Activated CD4-positive, alpha-beta T cell treated with anti-CD3 and anti-CD28 coated beads, Interleukin-10, Interleukin-2, amounts not matched to agents 100 ng/mL and 50 ng/mL, durations not matched to agents 16 hours and 8 hours (primary cell): ENCODE results near the gene ZIC4.

Experiments used
- DNase-seq: peaks from one replicate; pipeline ENCODE4 v3.0.0-alpha.2; 2020

The ZIC4 gene

DNA sequence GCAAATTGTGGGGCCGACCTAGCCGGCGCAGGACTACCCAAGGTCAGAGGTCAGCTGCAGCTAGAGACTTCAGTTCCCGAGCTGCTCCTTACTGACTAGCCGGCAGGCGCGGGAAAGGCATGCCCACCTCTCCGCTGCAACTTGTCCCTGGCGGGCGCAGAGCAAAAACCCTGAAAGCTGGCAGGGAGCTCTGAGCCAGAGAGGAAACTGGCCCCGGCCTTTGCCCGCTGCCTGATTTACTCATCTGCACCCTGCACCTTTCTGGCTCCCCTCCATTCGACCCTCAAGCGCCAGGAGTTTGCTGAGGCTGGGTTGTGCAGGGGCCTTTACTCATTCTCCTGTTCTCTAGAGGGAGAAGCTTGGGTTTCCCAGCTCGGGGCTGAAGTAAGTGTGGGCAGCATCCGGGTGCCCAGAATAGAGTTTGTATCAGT, 1.5 kb downstream of the ZIC4 start:
- DNase-seq, result no peak

DNA sequence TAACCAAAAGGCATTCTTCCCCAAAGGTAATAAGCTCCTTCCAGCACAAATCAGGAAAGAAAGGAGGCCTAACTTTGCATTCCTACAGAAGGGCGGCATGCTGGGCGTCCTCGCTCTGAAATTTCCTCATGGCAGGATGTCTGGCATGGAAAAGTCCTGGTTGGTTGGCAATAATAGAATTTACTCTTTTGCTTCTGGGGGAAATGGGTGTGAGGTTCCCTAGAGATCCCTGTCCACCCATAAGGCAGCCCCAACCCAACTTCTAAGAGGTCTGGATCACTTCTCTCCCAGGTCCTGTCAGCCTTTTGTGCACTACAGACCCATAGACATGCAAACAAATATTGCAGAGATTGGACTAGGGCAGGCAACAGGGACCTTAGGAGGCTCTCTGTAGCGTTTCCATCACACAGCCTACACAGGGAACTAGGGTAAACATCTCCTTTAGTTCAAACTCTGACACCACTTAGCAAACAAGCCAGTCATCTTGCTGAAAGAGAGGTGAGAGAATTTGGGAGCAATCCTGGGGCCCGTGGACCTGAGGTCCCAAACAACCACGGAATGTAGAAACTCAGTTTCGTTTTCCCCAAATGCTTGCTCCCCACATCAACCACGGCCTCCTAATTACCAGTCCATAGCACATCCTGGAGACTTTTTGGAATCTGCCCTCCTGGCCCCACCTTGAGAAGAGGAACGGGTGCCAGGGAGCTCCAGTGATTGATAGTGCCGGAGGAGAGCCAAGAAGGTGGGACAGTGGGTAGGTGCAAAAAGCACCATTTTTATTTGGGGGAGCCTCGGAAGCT, 2.1 kb downstream of the ZIC4 start:
- DNase-seq, result no peak

DNA sequence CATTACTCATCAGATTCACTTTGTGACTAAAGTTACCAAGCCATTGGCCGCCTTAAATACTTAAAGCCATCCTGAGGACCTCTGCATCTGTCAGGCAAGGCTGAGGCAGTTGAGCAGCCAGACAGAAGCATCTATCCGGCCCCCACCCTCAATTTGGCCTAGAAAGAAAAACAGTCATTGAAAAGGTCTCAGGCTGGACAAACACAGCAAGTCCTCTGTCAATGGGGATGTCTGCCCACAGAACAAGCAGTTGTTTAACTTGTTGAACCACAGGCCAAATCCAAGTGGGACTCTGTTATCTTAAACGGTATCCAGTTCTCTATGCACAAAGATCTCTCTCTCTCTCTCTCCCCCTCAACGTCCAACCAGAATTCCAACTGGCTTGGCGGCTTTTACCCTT, 2.8 kb downstream of the ZIC4 start:
- no peak for DNase-seq

DNA sequence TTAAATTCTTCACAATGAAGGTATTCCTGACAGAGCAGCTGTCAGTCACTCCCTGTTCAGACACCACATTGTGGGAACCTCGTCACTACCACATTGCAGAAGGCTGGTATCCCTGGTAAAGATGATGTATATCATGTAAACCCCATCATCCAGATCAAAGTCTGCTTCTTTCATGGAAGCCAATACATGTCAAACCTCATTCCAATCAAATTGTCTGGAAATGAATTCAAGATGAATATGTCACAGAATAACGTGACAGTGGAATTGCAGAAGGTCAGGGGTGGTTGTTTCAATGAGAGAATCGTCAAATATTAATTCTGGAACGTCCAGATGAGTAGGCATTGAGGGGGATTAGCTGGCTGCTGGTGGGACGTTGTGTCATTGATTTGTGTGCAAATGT, 4.2 kb downstream of the ZIC4 start:
- no peak for DNase-seq

DNA sequence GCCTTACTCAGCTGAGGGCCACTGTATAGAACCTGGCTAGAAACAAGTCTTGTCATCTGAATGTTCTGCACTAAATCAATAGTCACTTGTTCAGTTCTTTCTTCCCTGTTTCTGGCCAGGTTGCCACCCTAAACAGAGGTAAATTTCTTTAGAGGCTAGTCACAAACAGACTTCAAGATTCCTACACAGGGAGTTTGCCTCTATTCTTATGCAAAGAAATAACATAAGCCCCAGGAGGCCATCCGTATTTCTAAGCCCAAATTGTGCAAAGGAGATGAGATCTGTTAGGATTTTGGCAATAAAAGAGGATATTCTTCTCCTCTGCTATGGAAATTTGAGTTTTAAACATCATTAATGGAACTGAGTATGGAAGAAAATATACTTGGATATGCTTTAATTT, 4.9 kb downstream of the ZIC4 start:
- no peak for DNase-seq

DNA sequence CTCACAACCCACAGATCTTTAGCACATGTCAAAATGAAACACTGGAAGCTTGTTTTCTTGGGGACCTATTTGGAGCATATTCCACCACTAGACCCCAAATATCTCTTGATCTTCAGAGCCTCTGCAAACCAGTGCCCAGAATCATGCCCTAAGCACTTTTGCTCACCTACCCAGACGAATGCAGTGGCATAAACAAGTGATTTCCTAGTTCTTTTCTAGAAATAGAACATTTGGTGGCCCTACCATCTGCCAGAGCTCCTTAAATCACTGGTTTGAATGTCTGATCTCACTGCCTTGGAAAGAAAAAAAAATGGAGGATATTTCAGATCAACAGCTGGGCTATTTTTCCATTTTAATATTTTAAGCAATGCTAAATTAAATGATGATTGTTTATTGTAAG, 5.3 kb downstream of the ZIC4 start:
- no peak for DNase-seq

DNA sequence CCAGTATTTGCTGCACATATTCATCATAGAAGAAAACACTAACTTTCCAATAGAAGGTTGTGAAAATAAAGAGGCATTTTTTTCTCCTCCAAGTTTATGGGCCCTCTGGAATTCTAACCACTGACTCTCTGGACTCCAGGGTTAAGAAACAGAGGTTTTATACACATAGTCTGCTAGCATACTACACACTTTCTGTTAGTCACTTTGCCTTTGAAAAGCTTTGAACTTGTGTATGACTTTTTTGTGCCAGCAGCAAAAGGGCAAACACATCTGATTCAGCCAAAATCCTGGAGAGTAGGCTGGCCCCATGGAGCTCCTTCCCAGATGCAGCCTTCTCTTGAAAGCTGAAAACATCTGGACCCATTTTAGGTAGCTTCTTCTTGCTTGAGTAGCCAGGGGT, 6.2 kb downstream of the ZIC4 start:
- DNase-seq, result no peak

DNA sequence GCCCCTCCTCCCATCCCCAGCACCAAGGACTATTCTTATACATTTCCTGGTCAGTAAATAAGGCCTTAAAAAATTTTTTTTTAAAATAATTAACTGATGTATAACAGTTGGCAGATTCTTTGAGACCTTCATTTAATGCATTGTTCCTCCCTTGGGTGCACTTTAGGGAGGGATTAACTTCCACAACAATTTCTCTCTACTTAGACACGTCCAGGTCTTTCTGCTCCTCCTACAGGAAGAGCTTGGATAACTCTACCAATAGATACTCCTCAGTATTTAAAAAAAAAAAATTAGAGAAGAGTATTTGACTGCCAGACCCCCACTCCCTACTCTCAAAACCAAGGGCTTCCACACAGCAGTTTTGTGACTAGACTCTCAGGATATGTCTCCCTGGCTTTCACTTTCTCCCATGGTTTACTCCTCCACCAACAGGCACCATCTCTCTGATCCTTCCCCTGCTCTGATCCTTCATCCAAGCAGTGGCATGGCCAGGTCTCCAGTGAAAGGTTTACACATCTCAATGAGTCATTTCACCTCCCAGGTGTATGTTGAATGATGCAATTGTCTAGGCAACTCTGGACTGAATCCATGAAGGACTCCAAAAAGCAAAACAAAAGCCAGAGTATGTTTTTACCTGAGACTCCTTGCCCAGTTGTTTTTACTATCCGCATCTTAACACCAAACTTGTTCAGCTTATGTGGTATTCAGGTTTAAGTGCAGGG, 7.4 kb downstream of the ZIC4 start:
- DNase-seq, result no peak

DNA sequence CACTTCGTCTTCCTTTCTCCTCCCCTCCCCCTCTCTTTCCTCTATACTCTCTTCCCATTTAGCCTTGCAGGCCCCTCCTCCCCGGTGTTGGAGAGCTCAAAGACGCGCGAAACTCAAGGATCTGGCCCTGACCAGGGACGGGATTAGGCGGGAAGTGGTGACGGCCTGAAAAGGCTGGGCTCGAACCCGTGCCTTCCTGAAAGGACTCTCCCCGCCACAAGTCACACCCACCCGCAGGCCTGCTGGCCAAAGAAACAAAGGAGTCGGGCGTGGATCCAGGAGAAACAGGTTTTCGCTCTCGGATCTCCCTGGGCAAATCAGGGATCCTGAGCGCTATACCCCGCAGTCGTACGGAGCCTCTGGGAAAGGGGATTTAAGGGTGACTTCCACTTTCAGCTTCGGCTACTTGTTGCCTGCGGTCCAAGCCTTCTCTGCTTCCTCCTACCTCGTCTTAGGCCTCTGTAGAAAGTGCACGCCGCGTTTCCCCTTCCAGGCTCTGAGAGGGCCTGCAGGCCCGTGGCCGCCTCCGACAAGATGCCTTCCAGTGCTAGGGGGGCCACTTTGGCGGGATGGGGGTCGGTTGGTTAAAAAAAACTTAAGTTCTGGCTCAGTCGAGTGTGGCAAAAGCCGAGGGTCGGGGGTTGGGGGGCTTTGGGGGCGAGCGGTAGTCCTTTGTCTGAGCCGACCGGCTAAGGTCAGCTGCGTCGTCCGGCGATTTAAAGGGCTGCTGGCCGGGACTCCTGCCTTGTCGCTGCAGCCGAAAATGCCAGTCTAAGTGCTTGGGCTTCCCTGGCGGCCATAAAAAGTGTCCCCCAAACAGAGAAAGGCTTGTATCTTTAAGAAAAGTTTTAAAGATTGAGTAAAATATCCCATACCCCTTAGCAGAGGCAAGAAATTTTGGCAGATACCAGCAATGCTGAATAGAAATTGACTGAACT, 8.2 kb downstream of the ZIC4 start:
- no peak for DNase-seq

DNA sequence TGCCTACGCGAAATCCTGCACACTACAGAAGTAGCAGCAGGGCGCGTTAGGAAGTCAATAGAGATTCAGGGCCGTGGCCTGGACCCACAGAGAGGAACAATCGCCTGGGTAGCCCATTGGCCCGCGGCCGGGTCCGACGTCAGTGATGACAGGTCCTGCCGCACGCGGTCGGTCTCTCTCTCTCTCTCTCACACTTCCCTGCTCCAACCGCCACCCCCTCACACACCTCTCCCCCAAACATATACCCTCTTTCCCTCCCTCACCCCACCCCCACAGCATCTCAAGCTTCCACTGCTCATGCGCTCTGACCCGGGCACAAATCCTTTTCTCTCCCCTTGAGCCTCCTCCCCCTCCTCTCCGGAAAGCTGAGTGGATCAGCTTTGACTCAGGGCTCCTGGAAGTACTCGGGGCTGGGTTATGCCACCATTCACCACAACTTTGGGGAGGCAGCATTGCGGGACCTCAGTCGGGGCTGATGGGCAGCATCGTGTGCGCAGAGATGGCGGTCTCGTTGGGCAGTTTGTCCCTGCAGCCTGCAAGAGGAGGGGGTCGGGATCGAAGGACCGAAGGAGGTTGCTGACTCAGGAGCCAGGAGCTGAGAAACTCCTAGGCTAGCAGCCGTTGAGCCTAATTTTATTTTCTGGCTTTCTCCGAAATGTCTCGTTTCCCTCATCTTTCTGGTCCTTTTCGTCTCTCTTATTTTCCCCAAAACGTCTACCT, 9.0 kb downstream of the ZIC4 start:
- DNase-seq, result no peak

DNA sequence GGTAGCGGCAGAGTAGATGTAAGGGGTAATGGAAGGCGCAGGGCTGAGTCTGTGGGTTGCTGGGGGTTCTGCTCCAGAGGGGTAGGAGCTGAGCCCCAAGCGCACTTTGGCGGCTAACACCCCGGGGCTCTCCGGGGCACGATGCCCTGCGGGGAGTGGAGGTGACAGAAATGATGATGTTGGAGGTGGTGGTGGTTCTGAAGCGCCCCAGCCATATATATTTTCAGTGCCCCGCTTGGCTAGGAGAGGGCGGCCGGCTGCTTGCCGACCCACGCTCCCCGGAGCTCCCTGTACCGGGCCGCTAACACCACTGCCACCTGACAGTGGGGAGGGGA, 9.7 kb downstream of the ZIC4 start:
- no peak for DNase-seq

DNA sequence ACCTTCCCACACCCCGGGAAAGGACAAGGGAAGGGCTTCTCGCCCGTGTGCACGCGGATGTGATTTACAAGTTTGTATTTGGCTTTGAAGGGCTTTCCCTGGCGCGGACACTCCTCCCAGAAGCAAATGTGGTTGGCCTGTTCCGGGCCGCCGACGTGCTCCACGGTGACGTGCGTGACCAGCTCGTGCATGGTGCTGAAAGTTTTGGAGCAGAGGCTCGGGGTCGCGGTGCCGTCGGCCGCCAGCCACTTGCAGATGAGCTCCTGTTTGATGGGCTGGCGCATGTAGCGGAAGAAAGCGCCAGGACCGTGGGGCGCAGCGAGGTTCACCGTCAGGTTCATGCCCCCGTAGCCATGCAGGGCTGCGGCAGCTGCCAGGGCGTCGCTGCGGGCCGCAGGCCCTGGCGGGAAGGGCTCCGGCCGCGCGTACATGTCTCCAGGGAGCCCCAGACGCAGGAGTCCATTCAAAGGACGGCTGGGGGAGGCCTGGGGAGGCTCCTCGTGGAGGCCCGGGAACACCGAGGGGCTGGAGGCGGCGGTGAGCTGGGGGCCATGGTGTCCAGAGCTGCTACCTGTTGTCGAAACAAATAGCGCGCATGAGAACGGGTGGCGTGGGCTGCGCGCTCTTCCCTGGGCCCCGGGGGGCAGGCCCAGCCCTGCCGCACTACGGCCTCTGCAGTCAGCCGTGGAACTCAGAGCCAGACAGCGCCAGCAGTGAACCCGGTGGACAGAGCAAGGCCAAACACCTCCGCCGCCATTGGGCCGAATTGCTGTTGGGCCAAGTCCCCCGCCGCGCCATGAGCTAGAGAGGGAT, 10.2 kb downstream of the ZIC4 start:
- DNase-seq, result no peak

DNA sequence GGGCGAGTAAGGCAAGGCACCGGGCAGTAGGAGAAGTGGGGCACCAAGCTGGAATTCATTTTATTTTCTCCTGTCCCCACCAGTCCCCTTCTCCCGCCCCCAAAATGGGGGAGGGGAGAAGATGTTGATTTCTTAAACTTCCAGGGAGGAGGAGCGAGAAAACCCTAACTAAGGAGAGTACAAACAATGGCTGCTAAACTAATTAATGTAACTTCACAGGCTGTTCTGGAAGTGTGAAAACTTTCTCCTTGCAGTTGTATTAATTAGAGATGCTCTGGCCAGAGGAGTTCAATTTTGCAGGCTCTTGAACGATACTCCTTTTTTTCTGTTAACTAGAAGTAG, 11.5 kb downstream of the ZIC4 start:
- DNase-seq, result no peak

DNA sequence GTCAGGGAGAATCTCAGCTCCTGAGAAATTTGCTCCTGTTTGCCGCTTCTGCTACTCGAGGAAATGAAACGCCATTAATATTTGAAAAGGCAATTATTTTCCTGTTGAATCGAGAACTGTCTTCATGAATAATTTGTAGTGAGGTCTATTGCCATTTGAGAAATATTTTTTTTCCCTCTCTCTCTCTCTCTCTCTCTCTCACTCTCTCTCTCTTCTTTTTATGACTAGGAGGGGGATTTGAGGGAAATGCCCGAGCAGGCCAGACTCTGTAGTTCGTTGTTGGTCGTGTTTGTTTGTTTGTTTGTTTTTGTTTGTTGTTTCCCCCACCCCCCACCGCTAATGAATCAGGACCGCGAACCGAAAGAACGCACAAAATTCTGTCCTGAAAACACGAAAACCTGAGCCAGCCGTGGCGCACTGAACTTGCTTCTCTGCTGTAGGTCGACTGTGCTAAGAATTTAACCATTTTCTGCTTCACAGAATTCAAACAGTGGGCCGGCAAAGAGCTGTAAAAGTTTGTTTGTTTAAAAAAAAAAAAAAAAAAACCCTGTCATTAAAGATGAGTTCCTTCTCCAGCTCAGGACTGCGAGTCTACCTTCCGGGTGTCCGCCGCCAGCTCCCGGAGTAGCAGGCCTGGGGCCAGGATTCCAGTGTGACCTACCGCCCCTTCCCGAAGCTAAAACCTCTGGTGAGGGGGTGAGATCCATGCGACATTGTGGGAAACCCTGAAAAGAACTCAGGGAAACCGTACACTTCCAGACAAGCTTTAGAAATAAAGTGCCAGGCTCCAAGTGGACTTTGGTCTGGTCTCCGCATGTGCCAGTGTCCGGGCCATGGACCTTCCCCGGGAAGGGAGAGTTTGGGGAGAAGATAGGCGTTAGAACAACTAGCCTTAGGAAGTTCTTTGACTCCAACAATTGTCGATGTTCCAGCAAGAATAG, 12.1 kb downstream of the ZIC4 start:
- DNase-seq, result no peak

DNA sequence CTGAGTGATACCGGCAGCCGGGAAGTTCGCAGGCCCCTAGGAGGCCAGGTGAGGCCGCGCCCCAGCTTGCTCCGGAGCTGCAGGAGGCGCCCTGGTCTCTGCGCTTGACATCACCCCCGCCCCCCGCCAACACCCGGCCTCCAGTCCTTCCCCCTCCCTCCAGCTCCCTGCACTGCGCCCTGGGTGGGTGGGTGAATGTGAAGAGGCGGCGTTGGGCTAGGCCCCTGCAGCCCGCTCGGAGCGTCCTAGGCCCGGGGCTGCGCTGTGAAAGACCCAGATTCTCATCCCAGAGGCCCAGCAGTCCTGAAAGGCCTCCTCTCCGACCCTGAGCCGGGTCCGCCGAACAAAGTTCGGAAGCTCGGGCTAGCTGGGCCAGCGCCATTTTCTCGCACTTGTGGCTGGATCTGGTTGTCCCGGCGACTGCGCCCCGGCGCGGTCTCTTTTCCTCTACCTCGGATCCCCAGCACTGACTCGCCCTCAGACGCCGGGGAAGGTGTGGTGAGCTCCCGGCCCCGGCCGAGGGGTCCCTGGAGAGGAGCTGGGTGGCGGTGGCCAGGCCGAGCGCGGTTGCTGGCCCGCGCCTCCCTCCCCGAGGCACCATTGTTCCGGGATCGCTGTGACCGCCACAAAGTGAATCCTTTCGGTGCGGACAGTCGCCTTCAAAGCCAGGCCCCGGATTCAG, 12.9 kb downstream of the ZIC4 start:
- DNase-seq, result no peak

DNA sequence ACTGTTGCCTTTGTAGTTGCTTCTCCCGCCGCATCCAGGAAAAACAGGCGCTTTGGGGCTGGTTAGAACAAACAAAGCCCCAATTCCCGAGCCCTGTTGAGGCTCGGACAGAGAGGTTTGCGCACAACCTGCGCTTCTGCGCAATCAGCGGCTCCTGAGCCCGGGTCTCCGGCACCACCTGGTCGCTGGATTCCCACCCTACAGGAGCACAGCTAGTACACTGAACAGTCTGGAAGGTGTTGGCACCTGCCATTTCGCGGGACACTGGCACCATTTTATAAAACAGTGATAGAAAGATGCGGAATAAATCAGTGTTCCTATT, 13.8 kb downstream of the ZIC4 start:
- DNase-seq, result no peak

DNA sequence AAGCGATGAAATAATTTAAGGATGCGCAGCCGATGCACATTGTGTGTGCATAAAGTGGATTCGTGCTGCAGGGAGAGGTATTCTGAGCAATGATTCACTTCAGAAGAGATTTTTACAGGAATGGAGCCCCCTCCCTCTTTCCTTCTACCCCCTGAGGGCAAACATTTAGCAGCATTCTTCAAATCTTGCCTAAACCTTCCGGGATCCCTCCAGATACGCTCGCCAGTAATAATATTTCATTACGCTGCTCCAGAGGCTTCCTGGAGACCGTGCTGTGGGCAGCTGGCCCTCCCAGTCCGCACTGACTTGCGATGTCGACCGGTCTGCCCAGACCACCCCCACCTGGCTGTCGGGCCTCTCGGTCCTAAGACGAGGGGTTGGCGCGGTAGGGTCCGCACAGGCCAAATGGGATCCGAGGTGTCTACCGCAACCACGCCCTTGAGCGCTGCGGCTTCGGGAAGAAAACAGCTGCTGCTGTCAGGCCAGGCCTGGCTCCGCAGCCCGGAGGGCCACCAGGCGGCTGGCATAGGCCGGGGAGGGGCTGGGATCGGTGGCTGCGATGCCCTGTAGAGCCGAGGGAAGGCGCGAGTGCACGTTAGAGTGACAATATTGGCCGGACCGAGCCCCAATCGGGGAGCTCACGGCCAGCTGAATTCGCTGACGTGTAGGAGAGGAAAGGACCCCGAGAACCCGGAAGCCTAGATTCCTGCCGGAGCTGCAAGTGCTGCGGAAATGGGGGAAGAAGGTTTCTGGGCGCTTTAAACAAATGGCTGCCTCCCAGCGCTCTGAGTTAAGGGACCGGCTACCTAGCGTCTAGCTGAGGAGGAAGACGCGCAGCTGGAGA, 14.3 kb downstream of the ZIC4 start:
- DNase-seq, result no peak

DNA sequence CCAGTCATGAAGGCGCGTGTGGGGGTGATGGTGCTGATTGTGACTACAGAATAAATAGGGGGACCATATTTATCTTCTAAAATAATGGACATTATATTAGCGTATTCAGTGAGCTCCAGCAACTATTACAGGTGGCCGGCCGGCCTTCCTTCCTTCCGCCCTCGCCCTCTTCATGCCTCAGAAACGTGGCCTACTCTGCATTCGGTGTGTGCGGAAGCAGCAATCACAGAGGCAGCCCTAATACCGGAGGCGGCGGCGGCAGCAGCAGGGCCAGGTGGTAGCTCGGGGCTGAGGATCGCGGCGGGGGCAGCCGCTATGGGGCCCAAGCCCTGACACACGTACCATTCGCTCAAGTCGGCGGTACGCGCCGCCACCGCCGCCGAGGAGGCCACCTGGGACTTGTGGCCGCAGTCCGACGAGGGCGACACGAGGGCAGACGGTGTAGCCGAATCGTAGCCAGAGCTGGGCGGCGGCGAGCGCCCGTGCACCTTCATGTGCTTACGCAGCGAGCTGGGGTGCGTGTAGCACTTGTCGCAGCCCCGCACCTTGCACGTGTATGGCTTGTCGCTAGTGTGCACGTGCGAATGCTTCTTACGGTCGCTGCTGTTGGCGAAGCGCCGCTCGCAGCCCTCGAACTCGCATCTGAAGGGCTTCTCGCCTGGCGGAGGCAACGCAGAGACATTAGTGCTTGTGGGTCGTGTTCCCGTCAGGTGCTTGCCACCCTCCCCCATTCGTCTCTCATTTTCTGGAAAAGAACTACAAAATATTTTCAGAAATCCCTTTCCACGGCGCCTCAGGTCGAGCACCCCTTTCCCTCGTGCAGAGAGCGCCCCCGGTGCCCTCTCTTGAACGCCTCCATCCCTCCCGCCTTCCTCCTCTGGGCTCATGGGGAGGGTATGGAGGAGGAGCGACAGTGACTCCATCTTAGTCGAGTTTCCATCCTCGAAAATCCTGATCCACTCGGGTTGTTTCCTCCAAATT, 15.5 kb downstream of the ZIC4 start:
- no peak for DNase-seq
